Measurements from ENCODE around the gene PLEKHJ1.

DNA sequence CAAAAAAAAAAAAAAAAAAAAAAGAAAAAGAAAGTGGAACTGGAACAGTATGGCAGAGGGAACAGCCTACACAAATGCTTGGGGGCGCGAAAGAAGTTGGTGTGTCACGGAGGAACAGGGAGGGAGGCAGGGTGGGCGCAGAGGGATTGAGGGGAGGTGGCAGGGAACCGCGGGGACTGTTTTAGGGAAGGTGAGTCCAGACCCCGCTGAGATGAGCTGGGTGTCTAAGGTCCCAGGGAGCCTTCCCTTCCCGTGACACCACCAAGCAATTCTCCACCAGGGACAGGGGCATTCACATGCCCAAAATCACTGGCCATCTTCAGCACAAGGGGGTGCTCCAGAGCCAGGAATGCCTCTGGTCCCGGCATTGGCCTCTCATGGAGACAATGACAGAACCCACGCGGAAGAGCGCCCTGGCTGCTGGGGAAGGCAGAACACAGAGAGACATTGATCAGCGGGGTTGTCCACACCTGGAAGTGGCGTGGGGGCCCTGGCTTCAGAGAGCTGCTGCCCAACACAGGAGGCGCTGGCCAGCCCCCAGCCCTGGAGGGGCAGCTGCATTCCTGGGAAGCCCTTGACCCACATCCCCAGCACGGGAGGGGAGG is 38.9 kb upstream of the PLEKHJ1 start:
- TF ChIP-seq, protein P1, sequence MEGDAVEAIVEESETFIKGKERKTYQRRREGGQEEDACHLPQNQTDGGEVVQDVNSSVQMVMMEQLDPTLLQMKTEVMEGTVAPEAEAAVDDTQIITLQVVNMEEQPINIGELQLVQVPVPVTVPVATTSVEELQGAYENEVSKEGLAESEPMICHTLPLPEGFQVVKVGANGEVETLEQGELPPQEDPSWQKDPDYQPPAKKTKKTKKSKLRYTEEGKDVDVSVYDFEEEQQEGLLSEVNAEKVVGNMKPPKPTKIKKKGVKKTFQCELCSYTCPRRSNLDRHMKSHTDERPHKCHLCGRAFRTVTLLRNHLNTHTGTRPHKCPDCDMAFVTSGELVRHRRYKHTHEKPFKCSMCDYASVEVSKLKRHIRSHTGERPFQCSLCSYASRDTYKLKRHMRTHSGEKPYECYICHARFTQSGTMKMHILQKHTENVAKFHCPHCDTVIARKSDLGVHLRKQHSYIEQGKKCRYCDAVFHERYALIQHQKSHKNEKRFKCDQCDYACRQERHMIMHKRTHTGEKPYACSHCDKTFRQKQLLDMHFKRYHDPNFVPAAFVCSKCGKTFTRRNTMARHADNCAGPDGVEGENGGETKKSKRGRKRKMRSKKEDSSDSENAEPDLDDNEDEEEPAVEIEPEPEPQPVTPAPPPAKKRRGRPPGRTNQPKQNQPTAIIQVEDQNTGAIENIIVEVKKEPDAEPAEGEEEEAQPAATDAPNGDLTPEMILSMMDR (IDR thresholded peaks at IDR 0.05), result peak; percentile 51 to 75 (median 68)
- TF ChIP-seq POLR2A (IDR thresholded peaks at IDR 0.05), result no peak
- TF ChIP-seq POLR2AphosphoS5 (IDR thresholded peaks at IDR 0.05), result peak in 2 of 4 donors; percentile 12 to 16

Data from sigmoid colon (tissue), 4 donors.